HEK293T (cell line): ENCODE data around the gene FAM120B.

ENCODE experiments used
- ARNT ChIP-seq: fragments of 450-650 bp; IDR thresholded peaks from 2 replicates; pipeline ENCODE4 v1.6.1; 2017; ENCODE audit warnings: mild to moderate bottlenecking
- BHLHE40 ChIP-seq: fragments of 450-650 bp; IDR thresholded peaks from 2 replicates; pipeline ENCODE4 v1.6.1; 2016; ENCODE audit warnings: mild to moderate bottlenecking, moderate library complexity, borderline replicate concordance
- CTBP1 ChIP-seq: fragments of 450-650 bp; IDR thresholded peaks from 2 replicates; pipeline ENCODE4 v1.6.1; 2016; ENCODE audit warnings: borderline replicate concordance
- FOXA1 ChIP-seq: fragments of 450-650 bp; IDR thresholded peaks from 2 replicates; pipeline ENCODE4 v1.6.1; 2016; ENCODE audit warnings: mild to moderate bottlenecking
- FOXK2 ChIP-seq: fragments of 450-650 bp; IDR thresholded peaks from 2 replicates; pipeline ENCODE4 v1.6.1; 2016; ENCODE audit warnings: mild to moderate bottlenecking
- FOXM1 ChIP-seq: fragments of 450-650 bp; IDR thresholded peaks from 2 replicates; pipeline ENCODE4 v1.6.1; 2017; ENCODE audit warnings: mild to moderate bottlenecking, borderline replicate concordance
- HDGF ChIP-seq: fragments of 450-650 bp; IDR thresholded peaks from 2 replicates; pipeline ENCODE4 v1.6.1; 2017; ENCODE audit warnings: antibody characterized with exemption, borderline replicate concordance
- SP1 ChIP-seq: fragments of 450-650 bp; IDR thresholded peaks from 2 replicates; pipeline ENCODE4 v1.6.1; 2017
- SUZ12 ChIP-seq: fragments of 450-650 bp; IDR thresholded peaks from 2 replicates; pipeline ENCODE4 v1.6.1; 2016; ENCODE audit warnings: mild to moderate bottlenecking
- TARDBP ChIP-seq: fragments of 450-650 bp; IDR thresholded peaks from 2 replicates; pipeline ENCODE4 v1.6.1; 2016
- ZNF384 ChIP-seq: fragments of 450-650 bp; IDR thresholded peaks from 2 replicates; pipeline ENCODE4 v1.6.1; 2016
- TF ChIP-seq, protein P1 (sequence below): fragments of 450-650 bp; IDR thresholded peaks from 2 replicates; pipeline ENCODE4 v1.6.1; 2016

DNA sequence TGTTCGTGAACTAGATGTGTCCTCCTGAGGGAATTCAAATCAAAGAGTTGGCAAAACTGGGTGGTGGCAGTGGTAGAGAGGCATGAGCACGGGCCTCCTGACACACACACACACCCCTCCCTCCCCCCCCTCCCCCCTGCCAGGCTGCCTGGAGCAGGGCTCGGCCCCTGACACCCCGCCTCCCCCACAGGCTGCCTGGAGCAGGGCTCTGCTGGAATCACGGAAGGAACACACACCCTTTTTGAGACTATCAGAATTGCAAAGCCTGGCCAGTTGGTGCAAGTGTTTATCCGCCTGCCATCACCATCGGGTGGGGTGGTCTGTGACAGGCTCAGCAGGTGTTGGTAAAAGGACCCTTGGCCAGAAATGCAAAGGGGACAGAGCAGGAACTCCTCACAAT lies 59.0 kb downstream of the FAM120B start:
- no peak for TF ChIP-seq ZNF384
- no peak for TF ChIP-seq BHLHE40
- TF ChIP-seq SP1: no peak
- TF ChIP-seq HDGF: no peak
- no peak for TF ChIP-seq ARNT
- no peak for TF ChIP-seq FOXK2
- no peak for TF ChIP-seq FOXA1
- no peak for TF ChIP-seq SUZ12
- no peak for TF ChIP-seq FOXM1
- TF ChIP-seq TARDBP: no peak
- TF ChIP-seq, protein P1, sequence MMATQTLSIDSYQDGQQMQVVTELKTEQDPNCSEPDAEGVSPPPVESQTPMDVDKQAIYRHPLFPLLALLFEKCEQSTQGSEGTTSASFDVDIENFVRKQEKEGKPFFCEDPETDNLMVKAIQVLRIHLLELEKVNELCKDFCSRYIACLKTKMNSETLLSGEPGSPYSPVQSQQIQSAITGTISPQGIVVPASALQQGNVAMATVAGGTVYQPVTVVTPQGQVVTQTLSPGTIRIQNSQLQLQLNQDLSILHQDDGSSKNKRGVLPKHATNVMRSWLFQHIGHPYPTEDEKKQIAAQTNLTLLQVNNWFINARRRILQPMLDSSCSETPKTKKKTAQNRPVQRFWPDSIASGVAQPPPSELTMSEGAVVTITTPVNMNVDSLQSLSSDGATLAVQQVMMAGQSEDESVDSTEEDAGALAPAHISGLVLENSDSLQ: no peak
- TF ChIP-seq CTBP1: no peak
